ENCODE measurements around the gene IFNL1. TPM values are rescaled to one million over a fixed set of nuclear protein-coding genes. Genes with fewer than 3 reads are reported as not detected.
"Not testable (repeated sequence)": the region's sequence is repeated elsewhere in the genome, so short reads cannot be mapped to it uniquely, and the experiment has no call there.

IFNL1 gene
- total and polyA plus RNA-seq, 7 donors: not detected

DNA sequence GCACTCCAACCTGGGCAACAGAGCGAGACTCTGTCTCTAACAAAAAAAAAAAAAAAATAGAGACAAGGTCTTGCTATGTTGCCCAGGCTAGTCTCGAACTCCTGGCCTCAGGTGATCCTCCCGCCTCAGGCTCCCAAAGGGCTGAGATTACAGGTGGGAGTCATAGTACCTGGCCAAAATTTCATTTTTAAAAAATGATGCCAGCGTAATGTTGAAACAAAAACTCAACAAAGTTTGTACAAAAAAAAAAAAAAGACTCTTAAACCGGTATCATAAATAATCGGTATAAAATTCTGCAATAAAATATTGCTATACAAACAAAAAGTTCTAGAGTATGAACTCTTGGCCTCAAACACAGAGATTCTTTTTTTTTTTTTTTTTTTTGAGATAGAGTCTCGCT, 36.1 kb downstream of the IFNL1 start:
- no peak overlapping the region for H3K27ac ChIP-seq
- no peaks in the 10 kb centered on the region for H3K36me3 ChIP-seq (ENCODE audit: insufficient read depth in 1 of 2, low read depth in 1 of 2)
- 83 to 90% (median 86%) methylated on average over 7 of the region's 7 CpGs for WGBS, 3 donors
- H3K4me1 ChIP-seq: no peaks in the 10 kb centered on the region
- DNase-seq: no peak
- ATAC-seq: no peak
- no peaks in the 10 kb centered on the region for H3K9me3 ChIP-seq
- H3K4me3 ChIP-seq: no peak overlapping the region
- no peaks in the 10 kb centered on the region for H3K27me3 ChIP-seq (ENCODE audit: insufficient read depth in 3 of 3, low read length in 2 of 3)
- intact Hi-C loops (cut with DNase I): no loop called here
- TF ChIP-seq, protein P1, sequence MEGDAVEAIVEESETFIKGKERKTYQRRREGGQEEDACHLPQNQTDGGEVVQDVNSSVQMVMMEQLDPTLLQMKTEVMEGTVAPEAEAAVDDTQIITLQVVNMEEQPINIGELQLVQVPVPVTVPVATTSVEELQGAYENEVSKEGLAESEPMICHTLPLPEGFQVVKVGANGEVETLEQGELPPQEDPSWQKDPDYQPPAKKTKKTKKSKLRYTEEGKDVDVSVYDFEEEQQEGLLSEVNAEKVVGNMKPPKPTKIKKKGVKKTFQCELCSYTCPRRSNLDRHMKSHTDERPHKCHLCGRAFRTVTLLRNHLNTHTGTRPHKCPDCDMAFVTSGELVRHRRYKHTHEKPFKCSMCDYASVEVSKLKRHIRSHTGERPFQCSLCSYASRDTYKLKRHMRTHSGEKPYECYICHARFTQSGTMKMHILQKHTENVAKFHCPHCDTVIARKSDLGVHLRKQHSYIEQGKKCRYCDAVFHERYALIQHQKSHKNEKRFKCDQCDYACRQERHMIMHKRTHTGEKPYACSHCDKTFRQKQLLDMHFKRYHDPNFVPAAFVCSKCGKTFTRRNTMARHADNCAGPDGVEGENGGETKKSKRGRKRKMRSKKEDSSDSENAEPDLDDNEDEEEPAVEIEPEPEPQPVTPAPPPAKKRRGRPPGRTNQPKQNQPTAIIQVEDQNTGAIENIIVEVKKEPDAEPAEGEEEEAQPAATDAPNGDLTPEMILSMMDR (IDR thresholded peaks at IDR 0.05): no peak

DNA sequence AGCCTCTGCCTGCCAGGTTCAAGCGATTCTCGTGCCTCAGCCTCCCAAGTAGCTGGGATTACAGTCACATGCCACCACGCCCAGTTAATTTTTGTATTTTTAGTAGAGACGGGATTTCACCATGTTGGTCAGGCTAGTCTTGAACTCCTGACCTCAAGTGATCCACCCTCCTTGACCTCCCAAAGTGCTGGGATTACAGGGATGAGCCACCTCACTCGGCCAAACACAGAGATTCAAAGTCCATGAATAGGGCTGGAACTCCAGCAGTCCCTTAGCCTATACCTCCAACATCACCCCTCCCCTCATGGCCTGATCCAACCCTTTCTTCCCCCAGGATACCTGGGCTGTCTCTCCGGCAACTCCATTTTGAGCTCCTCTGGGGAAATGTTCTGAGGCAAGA, 36.5 kb downstream of the IFNL1 start:
- ATAC-seq; H3K4me1 ChIP-seq; H3K4me3 ChIP-seq; H3K27ac ChIP-seq; H3K27me3 ChIP-seq (ENCODE audit: insufficient read depth in 3 of 3, low read length in 2 of 3); H3K9me3 ChIP-seq; H3K36me3 ChIP-seq (ENCODE audit: insufficient read depth in 1 of 2, low read depth in 1 of 2); DNase-seq; intact Hi-C loops (cut with DNase I): not testable (repeated sequence)
- WGBS, 3 donors: 67 to 71% (median 71%) methylated on average over 6 of the region's 6 CpGs

- no peak for ATAC-seq
- TF ChIP-seq, protein P1 (IDR thresholded peaks at IDR 0.05): no peak
- H3K36me3 ChIP-seq (ENCODE audit: insufficient read depth in 1 of 2, low read depth in 1 of 2): no peaks in the 10 kb centered on the region
- no peaks in the 10 kb centered on the region for H3K9me3 ChIP-seq
- H3K4me3 ChIP-seq: no peak overlapping the region
- H3K27ac ChIP-seq: no peak overlapping the region
- intact Hi-C loops (cut with DNase I): no loop called here
- no peaks in the 10 kb centered on the region for H3K27me3 ChIP-seq (ENCODE audit: insufficient read depth in 3 of 3, low read length in 2 of 3)
- WGBS, 3 donors: 89 to 93% (median 92%) methylated on average over 6 of the region's 6 CpGs
- no peaks in the 10 kb centered on the region for H3K4me1 ChIP-seq
- no peak for DNase-seq
Observed at GRCh38 chr19:39333507-39333906, 37.3 kb downstream of the IFNL1 start.

DNA sequence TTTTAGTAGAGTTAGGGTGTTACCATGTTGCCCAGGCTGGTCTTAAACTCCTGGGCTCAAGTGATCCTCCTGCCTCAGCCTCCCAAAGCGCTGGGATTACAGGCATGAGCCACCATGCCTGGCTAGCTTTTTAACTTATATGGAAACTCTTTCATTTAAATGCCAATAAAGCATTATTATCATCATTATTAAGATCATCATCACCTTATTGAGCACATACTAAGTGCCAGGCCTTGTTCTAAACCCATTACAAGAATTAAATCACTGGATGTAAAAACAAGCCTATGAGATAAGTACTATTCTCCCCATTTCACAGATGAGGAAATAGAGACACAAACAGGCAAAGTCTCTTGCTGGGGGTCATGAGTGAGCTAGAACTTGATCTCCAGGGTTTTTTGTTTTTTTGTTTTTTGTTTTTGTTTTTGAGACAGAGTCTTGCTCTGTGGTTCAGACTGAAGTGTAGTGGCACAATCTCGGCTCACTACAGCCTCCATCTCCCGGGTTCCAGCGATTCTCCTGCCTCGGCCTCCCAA, 38.3 kb downstream of the IFNL1 start:
- Histone ChIP-seq H3K4me1 (no peaks in the 10 kb centered on the region), H3K27ac (no peak overlapping the region), H3K4me3 (peak overlapping the region; percentile 52), H3K27me3 (ENCODE audit: insufficient read depth in 3 of 3, low read length in 2 of 3) (no peaks in the 10 kb centered on the region), H3K36me3 (ENCODE audit: insufficient read depth in 1 of 2, low read depth in 1 of 2) (no peaks in the 10 kb centered on the region), H3K9me3 (no peaks in the 10 kb centered on the region)
- WGBS, 3 donors: 84 to 90% (median 87%) methylated on average over 5 of the region's 5 CpGs
- intact Hi-C loops (cut with DNase I): no loop called here
- DNase-seq (no peak), ATAC-seq (no peak)
- TF ChIP-seq, protein P1 (IDR thresholded peaks at IDR 0.05): no peak

DNA sequence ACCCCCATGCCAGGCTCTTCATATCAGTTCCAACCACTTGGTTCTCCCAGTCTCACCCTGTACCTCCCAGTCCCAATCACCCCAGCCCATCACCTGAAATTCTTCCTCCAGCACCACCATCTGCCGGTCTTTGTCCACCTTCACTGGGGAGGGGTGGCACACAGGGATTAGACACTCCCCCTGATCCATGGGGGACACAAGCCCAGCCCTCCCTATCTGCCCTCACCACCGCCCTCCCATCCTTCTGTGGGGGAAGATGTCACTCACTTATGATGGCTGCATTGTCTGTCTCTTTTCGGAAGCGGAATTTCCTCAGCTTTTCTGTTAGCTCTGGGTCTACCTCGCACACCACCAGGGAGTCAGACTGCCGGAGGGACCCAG, 39.0 kb downstream of the IFNL1 start:
- Histone ChIP-seq H3K9me3 (no peaks in the 10 kb centered on the region), H3K36me3 (ENCODE audit: insufficient read depth in 1 of 2, low read depth in 1 of 2) (no peaks in the 10 kb centered on the region), H3K4me3 (peak overlapping the region; percentile 52), H3K4me1 (no peaks in the 10 kb centered on the region), H3K27ac (peak overlapping the region; percentile 30), H3K27me3 (ENCODE audit: insufficient read depth in 3 of 3, low read length in 2 of 3) (no peaks in the 10 kb centered on the region)
- TF ChIP-seq, protein P1 (IDR thresholded peaks at IDR 0.05): no peak
- 38 to 66% (median 55%) methylated on average over 6 of the region's 6 CpGs for WGBS, 3 donors
- DNase-seq: no peak
- intact Hi-C loops (cut with DNase I): no loop called here
- no peak for ATAC-seq
